GM15510 (cell line): ENCODE measurements around the gene KLK12.

Experiments
- POLR2A ChIP-seq: IDR thresholded peaks from 3 replicates; pipeline ENCODE4 v1.6.1; 2011; ENCODE audit warnings: borderline replicate concordance; ENCODE audit not compliant: insufficient read length; ENCODE audit errors: extremely low read depth

KLK12 gene

GRCh38 chr19:51012661-51013190, 22.1 kb downstream of the KLK12 start:
- no peak for TF ChIP-seq POLR2A

GRCh38 chr19:51010066-51010795, 24.6 kb downstream of the KLK12 start:
- no peak for TF ChIP-seq POLR2A

DNA sequence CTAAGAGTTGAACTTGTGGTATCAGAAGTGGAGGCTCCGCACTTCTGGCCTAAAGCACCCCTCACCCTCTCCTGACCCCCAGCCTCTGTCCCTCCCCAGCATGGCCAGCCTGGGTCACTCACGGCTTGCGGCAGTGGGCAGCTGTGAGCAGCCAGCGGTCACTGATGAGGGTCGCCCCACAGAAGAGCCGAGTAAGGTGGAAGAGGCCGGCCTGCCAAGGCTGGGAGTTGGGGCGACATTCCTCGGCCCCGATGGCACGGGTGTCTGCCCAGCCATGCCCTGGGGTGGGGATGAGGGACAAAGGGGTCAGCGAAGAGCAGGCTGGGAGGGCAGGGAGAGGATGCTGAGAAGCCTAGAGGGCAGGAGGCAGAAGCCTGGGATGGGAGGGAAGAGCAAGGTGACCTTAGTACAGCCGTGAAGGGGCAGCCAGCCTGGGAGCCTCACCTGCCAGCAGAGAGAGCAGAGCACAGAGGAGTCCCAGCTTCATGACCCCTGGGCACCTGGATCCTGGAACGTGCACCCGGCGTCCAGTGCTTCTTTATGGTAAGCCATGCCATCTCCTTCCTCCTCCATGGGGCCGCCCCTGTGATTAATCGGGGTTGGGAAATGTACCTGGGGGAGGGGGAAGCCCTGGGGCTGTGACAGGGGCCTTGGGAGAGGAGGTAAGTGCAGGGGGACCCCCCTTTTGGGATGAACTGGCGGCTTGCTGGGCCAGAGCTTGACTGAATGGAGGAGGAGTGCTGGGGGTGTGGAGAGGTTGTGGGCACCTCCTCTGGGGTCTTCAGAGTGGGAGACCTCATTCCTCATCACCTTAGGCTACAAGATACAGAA, 25.5 kb downstream of the KLK12 start:
- TF ChIP-seq POLR2A = no peak

GRCh38 chr19:51007488-51007887, 27.3 kb downstream of the KLK12 start:
- TF ChIP-seq POLR2A = no peak

DNA sequence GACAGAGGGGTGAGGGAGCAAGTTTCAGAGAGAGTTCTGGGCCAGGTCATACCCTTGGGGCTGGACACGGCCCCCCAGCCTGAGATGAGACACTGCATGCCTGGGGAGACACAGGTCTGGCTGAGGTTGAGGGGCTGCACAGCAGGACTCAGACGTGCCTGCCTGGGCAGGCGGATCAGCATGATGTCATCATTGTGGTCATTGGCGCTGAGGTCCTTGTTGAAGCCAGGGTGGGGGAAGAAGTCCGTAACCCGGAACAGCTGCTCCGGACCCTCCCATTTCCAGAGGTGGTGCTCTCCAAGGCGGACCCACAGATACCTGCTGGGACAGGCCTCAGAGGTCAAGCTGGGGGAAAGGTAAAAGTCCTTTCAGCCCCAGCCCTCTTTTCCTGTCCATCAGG, 28.4 kb downstream of the KLK12 start:
- no peak for TF ChIP-seq POLR2A

DNA sequence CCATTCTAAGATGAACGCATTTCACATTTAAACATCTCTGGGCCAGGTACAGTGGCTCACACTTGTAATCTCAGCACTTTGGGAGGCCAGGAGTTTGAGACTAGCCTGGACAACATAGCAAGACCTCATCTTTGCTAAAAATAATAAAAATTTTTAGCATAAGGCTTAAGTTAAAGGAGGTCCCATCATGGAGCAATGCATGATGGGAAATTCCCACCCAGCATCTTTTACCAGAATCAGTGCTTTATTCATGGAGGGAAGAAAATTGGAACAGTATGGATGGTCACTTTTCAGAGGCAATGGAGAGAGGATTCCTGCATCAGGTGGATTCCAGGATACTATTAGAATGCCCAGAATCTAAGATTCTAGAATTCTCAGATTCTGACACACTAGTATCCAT, 29.6 kb downstream of the KLK12 start:
- no peak for TF ChIP-seq POLR2A

DNA sequence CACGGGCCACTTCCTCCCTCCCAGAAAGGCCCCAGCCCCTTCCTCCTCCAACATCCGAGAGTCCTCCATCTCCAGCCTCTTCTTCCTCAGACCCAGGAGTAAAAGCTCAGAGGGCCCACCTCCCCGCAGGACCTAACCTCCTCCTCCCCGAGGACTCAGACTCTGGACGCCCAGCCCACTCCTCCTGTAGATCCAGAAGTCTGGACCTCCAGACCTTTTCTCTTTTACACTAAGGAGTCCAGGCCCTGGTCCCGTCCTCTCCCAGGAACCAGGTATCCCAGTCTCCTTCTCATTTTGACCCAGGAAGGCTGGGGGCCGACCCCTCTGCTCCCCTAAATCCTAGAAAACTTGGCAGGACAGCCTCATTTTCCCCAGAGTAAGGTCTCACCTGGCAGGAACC, 31.5 kb downstream of the KLK12 start:
- TF ChIP-seq POLR2A = no peak

DNA sequence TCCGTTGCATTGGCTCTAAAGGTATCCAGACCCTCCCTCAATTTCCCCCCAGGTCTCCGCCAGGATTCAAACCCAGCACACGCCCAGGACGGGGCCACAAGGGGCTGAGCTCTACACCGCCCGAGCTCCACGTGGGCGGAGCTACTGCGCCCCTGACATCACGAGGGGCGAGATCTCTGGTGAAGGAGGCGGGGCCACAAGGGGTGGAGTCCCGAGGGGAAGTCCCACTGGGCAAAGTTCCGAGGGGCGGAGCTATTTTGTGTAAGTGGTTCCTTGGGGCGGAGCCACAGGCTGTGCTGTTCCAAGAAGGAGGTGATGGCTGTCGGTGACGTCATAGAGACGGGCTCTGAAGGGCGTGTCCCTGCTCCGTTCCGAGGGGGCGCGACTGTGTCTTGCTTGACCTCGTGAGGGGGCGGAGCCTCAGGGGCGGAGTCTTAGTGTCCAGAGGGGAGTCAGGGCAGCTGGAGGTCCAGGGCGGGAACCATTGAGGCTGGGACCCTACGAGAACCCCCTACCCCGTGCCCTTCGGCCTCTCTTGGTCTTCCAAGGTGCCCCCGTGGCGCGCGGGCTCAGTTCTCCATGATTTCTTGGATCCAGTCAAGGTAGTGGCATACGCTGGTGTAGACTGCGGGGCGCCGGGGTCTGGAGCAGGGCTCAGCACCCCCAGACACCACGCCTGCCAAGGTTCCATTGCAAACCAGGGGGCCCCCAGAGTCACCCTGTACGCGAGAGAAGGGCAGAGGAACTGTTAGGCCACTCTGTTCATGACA, 32.1 kb downstream of the KLK12 start:
- no peak for TF ChIP-seq POLR2A

GRCh38 chr19:51002089-51002532, 32.7 kb downstream of the KLK12 start:
- no peak for TF ChIP-seq POLR2A

GRCh38 chr19:51001515-51001914, 33.3 kb downstream of the KLK12 start, which contains the start of gene KLK8:
Gene KLK8 (minus strand): TSS chr19:51001604. CDS start chr19:51001167, 437 bp downstream.
- TF ChIP-seq POLR2A = no peak

GRCh38 chr19:51000981-51001380, 33.8 kb downstream of the KLK12 start:
- TF ChIP-seq POLR2A = no peak

DNA sequence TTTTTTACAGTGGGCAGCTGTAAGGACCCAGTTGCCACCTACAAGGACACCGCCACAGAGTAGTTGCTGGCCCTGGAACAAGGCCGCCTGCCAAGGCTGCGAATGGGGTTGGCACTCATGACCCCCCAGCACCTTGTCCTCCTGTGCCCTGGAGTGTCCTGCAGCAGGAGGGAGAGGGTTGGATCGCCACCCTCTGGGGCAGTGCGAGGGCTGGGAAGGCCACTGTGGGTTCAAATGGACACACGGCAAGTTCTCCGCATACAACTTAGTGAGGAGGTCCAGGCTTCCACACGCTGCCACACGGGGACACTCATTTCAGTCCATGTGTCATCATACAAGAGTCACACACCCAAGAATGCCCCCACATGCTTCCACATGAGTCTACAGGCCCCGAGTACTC, 34.4 kb downstream of the KLK12 start:
- no peak for TF ChIP-seq POLR2A

DNA sequence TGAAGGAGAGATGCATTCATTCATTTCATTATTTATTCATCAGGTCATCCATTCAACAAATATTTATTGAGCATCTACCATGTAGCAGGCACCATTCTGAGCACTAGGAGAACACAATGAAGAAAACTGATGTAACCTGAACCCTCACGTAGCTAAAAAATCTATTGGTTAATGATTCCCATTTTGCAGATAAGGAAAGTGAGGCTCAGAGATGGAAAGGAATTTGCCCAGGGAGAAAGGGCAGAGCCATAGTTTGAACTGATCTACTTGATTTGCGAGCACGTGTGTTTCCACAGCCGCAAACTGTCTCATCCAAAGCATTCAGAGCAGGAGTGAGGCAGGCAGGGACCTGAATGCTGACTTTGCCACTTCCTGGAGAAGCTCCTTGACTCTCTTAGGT, 36.1 kb downstream of the KLK12 start:
- no peak for TF ChIP-seq POLR2A

DNA sequence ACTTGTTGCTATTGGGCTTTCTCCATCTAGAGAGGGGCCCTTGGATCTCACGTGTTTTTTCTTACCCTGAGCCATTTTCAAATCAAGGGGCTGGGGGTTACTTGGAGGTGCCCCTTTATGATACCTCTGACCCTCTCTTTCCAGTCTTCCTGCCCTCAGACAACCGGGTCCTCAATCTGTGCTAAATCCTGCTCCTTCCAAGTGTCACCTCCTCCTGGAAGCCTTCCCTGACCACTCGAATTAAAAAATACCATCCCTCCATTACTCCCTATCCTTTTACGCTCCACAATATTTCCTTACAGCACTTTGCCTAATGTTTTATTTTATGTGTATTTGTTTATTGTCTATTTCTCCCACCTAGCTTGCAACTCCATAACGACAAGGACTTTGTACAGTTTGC, 36.7 kb downstream of the KLK12 start:
- no peak for TF ChIP-seq POLR2A

GRCh38 chr19:50994129-50994528, 40.7 kb downstream of the KLK12 start:
- no peak for TF ChIP-seq POLR2A
